Measurements from ENCODE around the gene IGFALS.

The IGFALS gene

DNA sequence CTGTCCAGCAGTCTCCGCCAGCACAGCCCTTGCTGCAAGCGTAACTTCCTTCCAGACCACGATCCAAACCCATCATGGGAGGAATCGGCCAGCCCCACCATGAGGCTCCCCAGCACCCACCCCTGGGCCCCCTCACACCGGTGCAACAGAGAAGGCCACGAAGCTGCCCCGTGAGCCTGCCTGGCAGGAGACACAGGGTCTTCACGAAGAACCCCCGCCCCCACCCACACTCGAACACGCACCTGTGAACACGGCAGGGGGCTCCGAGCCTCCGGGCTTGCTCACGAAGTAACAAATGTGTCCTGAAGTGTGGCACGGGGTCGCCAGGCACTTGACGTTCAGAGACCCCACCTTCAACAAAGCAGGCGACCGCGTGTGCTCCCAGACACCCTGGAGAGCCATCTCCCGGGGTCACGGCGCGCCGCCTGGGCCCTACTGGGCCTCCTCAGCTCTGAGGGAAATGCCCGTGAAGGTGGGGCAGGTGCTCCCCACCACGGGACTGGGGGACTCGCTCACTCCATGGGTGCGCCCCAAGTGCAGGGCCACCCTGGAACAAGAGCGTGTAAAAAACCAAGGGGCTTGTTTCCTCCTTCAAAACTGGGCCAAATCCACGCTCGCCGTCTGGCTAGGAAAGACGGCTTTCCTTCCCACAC, 25.5 kb upstream of the IGFALS start:
- no peaks in the 10 kb centered on the region for H3K27me3 ChIP-seq (ENCODE audit: insufficient read depth, low read depth)
- H3K4me3 ChIP-seq (IDR thresholded peaks at IDR 0.05; ENCODE audit: insufficient read depth, low read depth, low read length), result no peak overlapping the region
- TF ChIP-seq, protein P1, sequence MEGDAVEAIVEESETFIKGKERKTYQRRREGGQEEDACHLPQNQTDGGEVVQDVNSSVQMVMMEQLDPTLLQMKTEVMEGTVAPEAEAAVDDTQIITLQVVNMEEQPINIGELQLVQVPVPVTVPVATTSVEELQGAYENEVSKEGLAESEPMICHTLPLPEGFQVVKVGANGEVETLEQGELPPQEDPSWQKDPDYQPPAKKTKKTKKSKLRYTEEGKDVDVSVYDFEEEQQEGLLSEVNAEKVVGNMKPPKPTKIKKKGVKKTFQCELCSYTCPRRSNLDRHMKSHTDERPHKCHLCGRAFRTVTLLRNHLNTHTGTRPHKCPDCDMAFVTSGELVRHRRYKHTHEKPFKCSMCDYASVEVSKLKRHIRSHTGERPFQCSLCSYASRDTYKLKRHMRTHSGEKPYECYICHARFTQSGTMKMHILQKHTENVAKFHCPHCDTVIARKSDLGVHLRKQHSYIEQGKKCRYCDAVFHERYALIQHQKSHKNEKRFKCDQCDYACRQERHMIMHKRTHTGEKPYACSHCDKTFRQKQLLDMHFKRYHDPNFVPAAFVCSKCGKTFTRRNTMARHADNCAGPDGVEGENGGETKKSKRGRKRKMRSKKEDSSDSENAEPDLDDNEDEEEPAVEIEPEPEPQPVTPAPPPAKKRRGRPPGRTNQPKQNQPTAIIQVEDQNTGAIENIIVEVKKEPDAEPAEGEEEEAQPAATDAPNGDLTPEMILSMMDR (conservative IDR thresholded peaks at IDR 0.05; ENCODE audit: low read depth, low read length), result no peak
- H3K4me1 ChIP-seq (ENCODE audit: low read depth, poor library complexity, severe bottlenecking), result no peaks in the 10 kb centered on the region
- no peak overlapping the region for H3K4me2 ChIP-seq
- H2AFZ ChIP-seq (ENCODE audit: low read depth), result no peak overlapping the region
- no peak overlapping the region for H3K27ac ChIP-seq
- no peaks in the 10 kb centered on the region for H3K36me3 ChIP-seq (ENCODE audit: insufficient read depth)
- no peaks in the 10 kb centered on the region for H4K20me1 ChIP-seq (ENCODE audit: insufficient read depth)
- no peaks in the 10 kb centered on the region for H3K79me2 ChIP-seq (ENCODE audit: insufficient read depth, low read depth)
- no peak overlapping the region for H3K9ac ChIP-seq

DNA sequence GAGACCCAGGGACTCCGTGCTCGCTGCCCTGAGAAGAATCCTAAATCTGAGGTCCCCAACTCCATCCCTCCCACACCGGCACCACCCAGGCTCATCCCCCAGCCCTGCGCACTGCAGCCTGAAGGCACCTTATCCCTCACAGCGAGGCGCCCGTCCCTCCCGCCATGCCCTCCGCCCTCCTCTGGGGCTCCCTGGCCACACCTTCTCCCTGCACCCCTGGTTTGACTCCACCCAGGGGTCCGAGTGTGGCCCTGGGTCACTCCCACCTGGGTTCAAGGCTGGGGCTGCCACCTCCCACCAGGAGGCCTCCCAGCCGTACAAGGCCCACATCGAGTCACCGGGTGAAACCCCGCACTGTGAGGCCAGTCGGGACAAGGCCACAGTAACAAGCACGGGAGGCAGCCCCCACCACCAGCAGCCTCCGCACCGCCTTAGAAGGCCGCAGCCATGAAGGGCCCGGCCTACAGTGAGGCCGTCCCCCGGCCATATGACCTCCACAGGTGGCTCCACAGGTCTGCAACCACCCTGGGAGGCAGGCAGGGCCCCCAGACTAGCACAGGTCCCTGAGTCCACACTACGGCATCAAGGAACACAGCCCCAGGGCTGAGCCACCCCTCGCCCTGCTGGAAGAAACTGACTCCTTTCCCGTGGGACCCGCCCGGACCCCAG, 24.8 kb upstream of the IGFALS start:
- H2AFZ ChIP-seq (ENCODE audit: low read depth), result no peak overlapping the region
- no peak overlapping the region for H3K4me2 ChIP-seq

DNA sequence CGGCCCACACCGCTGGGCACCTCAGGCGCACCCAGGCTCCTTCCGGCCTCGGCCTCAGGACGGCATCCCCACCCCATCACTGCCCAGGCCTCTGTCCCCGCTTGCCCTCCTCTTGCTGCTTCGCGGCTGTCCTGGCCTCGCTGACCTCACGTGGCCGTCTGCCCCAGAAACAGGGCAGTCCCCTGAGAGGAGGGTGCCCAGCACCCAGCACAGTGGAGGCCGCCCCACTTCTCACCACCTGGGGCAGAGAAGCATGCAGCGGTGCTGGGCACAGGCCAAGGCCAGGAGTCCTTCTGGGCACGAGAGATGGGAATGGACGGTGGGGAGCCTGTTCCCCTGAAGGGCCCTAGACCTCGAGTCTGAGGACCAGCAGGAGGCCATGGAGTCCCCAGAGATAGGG, 24.2 kb upstream of the IGFALS start:
- Histone ChIP-seq H3K27me3 (ENCODE audit: insufficient read depth, low read depth) (no peaks in the 10 kb centered on the region), H3K4me3 (IDR thresholded peaks at IDR 0.05; ENCODE audit: insufficient read depth, low read depth, low read length) (no peak overlapping the region), H3K9ac (no peak overlapping the region), H4K20me1 (ENCODE audit: insufficient read depth) (no peaks in the 10 kb centered on the region), H3K27ac (no peak overlapping the region), H3K36me3 (ENCODE audit: insufficient read depth) (no peaks in the 10 kb centered on the region), H3K4me1 (ENCODE audit: low read depth, poor library complexity, severe bottlenecking) (no peaks in the 10 kb centered on the region), H3K79me2 (ENCODE audit: insufficient read depth, low read depth) (no peaks in the 10 kb centered on the region), H3K4me2 (no peak overlapping the region), H2AFZ (ENCODE audit: low read depth) (no peak overlapping the region)
- TF ChIP-seq, protein P1 (conservative IDR thresholded peaks at IDR 0.05; ENCODE audit: low read depth, low read length), result no peak

More for the DNA sequence above, 24.8 kb upstream of the IGFALS start:
- Histone ChIP-seq H3K27me3 (ENCODE audit: insufficient read depth, low read depth) (no peaks in the 10 kb centered on the region), H3K9ac (no peak overlapping the region), H3K27ac (no peak overlapping the region), H3K4me1 (ENCODE audit: low read depth, poor library complexity, severe bottlenecking) (no peaks in the 10 kb centered on the region), H3K4me3 (IDR thresholded peaks at IDR 0.05; ENCODE audit: insufficient read depth, low read depth, low read length) (no peak overlapping the region), H3K36me3 (ENCODE audit: insufficient read depth) (no peaks in the 10 kb centered on the region), H3K79me2 (ENCODE audit: insufficient read depth, low read depth) (no peaks in the 10 kb centered on the region), H4K20me1 (ENCODE audit: insufficient read depth) (no peaks in the 10 kb centered on the region)
- TF ChIP-seq, protein P1 (conservative IDR thresholded peaks at IDR 0.05; ENCODE audit: low read depth, low read length), result no peak

DNA sequence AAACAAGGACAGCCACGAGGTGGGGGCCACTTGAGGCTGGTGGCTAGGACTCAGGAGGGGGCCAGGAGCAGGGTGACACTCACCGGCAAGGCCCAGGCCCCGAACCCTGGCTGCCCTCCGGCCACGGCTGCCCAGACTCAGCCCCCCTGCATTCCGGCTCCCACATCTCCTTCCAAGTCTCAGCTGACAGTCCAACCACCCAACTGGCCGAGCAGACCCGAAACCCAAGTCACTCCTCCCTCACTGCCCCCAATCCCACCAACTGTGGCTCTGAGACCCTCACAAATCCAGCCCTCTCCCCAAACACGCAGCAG, 23.7 kb upstream of the IGFALS start:
- no peaks in the 10 kb centered on the region for H3K27me3 ChIP-seq (ENCODE audit: insufficient read depth, low read depth)
- no peaks in the 10 kb centered on the region for H3K36me3 ChIP-seq (ENCODE audit: insufficient read depth)
- no peak overlapping the region for H3K4me3 ChIP-seq (IDR thresholded peaks at IDR 0.05; ENCODE audit: insufficient read depth, low read depth, low read length)
- no peak overlapping the region for H2AFZ ChIP-seq (ENCODE audit: low read depth)
- no peaks in the 10 kb centered on the region for H4K20me1 ChIP-seq (ENCODE audit: insufficient read depth)
- H3K4me2 ChIP-seq, result no peak overlapping the region
- TF ChIP-seq, protein P1 (conservative IDR thresholded peaks at IDR 0.05; ENCODE audit: low read depth, low read length), result no peak
- no peak overlapping the region for H3K27ac ChIP-seq
- H3K79me2 ChIP-seq (ENCODE audit: insufficient read depth, low read depth), result no peaks in the 10 kb centered on the region
- no peak overlapping the region for H3K9ac ChIP-seq
- H3K4me1 ChIP-seq (ENCODE audit: low read depth, poor library complexity, severe bottlenecking), result no peaks in the 10 kb centered on the region
